ENCODE results near the gene GPR89A.
"Not testable (repeated sequence)": the region's sequence is repeated elsewhere in the genome, so short reads cannot be mapped to it uniquely, and the experiment has no call there.

GPR89A gene

DNA sequence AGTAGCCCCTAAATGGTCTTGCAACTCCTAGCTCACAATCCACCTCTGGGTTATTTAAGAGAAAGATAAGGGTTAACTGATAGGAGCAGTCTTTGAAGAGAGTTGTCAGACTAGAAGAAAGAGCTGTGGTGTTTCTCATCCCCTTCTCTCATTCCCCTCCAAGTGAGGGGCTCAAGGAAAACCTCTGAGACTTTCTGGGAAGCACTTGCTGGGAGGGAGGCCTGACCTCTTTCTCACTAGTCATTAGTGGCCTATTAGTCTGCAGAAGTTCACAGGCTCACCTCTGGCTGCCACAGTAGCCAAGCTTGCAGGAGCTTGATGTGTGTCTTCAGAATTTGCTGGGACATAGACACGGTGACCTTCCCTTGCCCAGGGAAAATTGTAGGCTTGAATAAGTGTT lies 6.2 kb upstream of the GPR89A start:
- ATAC-seq (ENCODE audit: insufficient read depth, low read depth) (no peak), DNase-seq (no peak)
- Histone ChIP-seq H2AFZ (ENCODE audit: low read depth, low read length) (no peak overlapping the region), H3K27me3 (ENCODE audit: insufficient read depth, low read length, poor library complexity) (no peaks in the 10 kb centered on the region), H3K4me1 (ENCODE audit: insufficient read depth, low read length) (no peaks in the 10 kb centered on the region), H3K79me2 (ENCODE audit: insufficient read depth, low read length) (no peaks in the 10 kb centered on the region), H3K27ac (ENCODE audit: low read length) (no peak overlapping the region), H3K4me2 (ENCODE audit: insufficient read depth, low read length) (no peak overlapping the region), H3K36me3 (ENCODE audit: insufficient read depth, low read length) (no peaks in the 10 kb centered on the region), H4K20me1 (ENCODE audit: insufficient read depth, low read length) (no peaks in the 10 kb centered on the region), H3K4me3 (ENCODE audit: low read depth in 1 of 2, low read length in 2 of 2) (no peak overlapping the region), H3K9ac (ENCODE audit: low read depth, low read length) (no peak overlapping the region), H3K9me3 (ENCODE audit: insufficient read depth, low read length, severe bottlenecking) (no peaks in the 10 kb centered on the region)
- no peak for TF ChIP-seq CTCF (IDR thresholded peaks at IDR 0.05; ENCODE audit: borderline replicate concordance, extremely low read depth, low read length, poor library complexity, severe bottlenecking)
- no peak for TF ChIP-seq EZH2 (IDR thresholded peaks at IDR 0.05; ENCODE audit: borderline replicate concordance, low read depth, low read length, severe bottlenecking)

- not testable (repeated sequence) for H3K27ac ChIP-seq (ENCODE audit: low read length); DNase-seq
Observed at GRCh38 chr1:145606840-145607239, 948 bp upstream of the GPR89A start.

GRCh38 chr1:145607289-145607688 lies 499 bp upstream of the GPR89A start:
- H3K27ac ChIP-seq (ENCODE audit: low read length); H3K4me2 ChIP-seq (ENCODE audit: insufficient read depth, low read length); H3K36me3 ChIP-seq (ENCODE audit: insufficient read depth, low read length); H3K4me3 ChIP-seq (ENCODE audit: low read depth in 1 of 2, low read length in 2 of 2); ATAC-seq (ENCODE audit: insufficient read depth, low read depth); H3K9ac ChIP-seq (ENCODE audit: low read depth, low read length); H3K9me3 ChIP-seq (ENCODE audit: insufficient read depth, low read length, severe bottlenecking); H2AFZ ChIP-seq (ENCODE audit: low read depth, low read length); DNase-seq; H3K27me3 ChIP-seq (ENCODE audit: insufficient read depth, low read length, poor library complexity); H4K20me1 ChIP-seq (ENCODE audit: insufficient read depth, low read length): not testable (repeated sequence)
- peaks cover 25% of the 10 kb centered on the region for H3K79me2 ChIP-seq (ENCODE audit: insufficient read depth, low read length)
- H3K4me1 ChIP-seq (ENCODE audit: insufficient read depth, low read length) = peaks cover 12% of the 10 kb centered on the region

More at GRCh38 chr1:145606840-145607239, 948 bp upstream of the GPR89A start:
- ATAC-seq (ENCODE audit: insufficient read depth, low read depth); H2AFZ ChIP-seq (ENCODE audit: low read depth, low read length); H3K9ac ChIP-seq (ENCODE audit: low read depth, low read length); H3K27me3 ChIP-seq (ENCODE audit: insufficient read depth, low read length, poor library complexity); H3K4me2 ChIP-seq (ENCODE audit: insufficient read depth, low read length); H3K4me3 ChIP-seq (ENCODE audit: low read depth in 1 of 2, low read length in 2 of 2); H3K36me3 ChIP-seq (ENCODE audit: insufficient read depth, low read length); H4K20me1 ChIP-seq (ENCODE audit: insufficient read depth, low read length); H3K9me3 ChIP-seq (ENCODE audit: insufficient read depth, low read length, severe bottlenecking): not testable (repeated sequence)
- H3K79me2 ChIP-seq (ENCODE audit: insufficient read depth, low read length) = peaks cover 22% of the 10 kb centered on the region
- H3K4me1 ChIP-seq (ENCODE audit: insufficient read depth, low read length) = peaks cover 12% of the 10 kb centered on the region

DNA sequence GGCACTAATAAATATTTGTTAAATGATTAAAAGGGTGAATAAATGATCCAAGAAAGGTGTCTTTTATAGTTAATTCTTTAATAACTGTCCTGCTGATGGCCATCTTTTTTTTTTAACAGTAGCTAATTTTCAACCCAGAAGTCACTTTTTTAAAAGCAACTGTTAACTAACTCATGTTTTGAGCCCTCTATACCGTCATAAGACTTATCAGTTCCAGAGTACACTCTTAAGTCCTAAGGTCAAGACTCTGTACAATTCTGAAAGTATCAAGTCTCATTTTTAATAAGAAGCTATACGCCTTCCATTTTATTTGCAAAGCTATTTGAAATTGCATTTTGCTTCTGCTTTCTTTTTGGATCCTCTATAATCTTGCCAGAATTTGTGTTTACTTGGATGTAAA lies 3.0 kb downstream of the GPR89A start:
- Histone ChIP-seq H3K4me1 (ENCODE audit: insufficient read depth, low read length) (peaks cover 12% of the 10 kb centered on the region), H3K79me2 (ENCODE audit: insufficient read depth, low read length) (peaks cover 25% of the 10 kb centered on the region)
- H3K9ac ChIP-seq (ENCODE audit: low read depth, low read length); H4K20me1 ChIP-seq (ENCODE audit: insufficient read depth, low read length); DNase-seq; H3K4me2 ChIP-seq (ENCODE audit: insufficient read depth, low read length); H3K4me3 ChIP-seq (ENCODE audit: low read depth in 1 of 2, low read length in 2 of 2); H3K27me3 ChIP-seq (ENCODE audit: insufficient read depth, low read length, poor library complexity); H2AFZ ChIP-seq (ENCODE audit: low read depth, low read length); H3K36me3 ChIP-seq (ENCODE audit: insufficient read depth, low read length); H3K27ac ChIP-seq (ENCODE audit: low read length); H3K9me3 ChIP-seq (ENCODE audit: insufficient read depth, low read length, severe bottlenecking); ATAC-seq (ENCODE audit: insufficient read depth, low read depth): not testable (repeated sequence)

GRCh38 chr1:145620073-145620472 lies 12.3 kb downstream of the GPR89A start:
- not testable (repeated sequence) for H3K27me3 ChIP-seq (ENCODE audit: insufficient read depth, low read length, poor library complexity); H3K79me2 ChIP-seq (ENCODE audit: insufficient read depth, low read length); H3K9ac ChIP-seq (ENCODE audit: low read depth, low read length); H3K9me3 ChIP-seq (ENCODE audit: insufficient read depth, low read length, severe bottlenecking); DNase-seq; H2AFZ ChIP-seq (ENCODE audit: low read depth, low read length); H3K4me3 ChIP-seq (ENCODE audit: low read depth in 1 of 2, low read length in 2 of 2); H4K20me1 ChIP-seq (ENCODE audit: insufficient read depth, low read length); ATAC-seq (ENCODE audit: insufficient read depth, low read depth); H3K27ac ChIP-seq (ENCODE audit: low read length); H3K4me1 ChIP-seq (ENCODE audit: insufficient read depth, low read length); H3K36me3 ChIP-seq (ENCODE audit: insufficient read depth, low read length); H3K4me2 ChIP-seq (ENCODE audit: insufficient read depth, low read length)

DNA sequence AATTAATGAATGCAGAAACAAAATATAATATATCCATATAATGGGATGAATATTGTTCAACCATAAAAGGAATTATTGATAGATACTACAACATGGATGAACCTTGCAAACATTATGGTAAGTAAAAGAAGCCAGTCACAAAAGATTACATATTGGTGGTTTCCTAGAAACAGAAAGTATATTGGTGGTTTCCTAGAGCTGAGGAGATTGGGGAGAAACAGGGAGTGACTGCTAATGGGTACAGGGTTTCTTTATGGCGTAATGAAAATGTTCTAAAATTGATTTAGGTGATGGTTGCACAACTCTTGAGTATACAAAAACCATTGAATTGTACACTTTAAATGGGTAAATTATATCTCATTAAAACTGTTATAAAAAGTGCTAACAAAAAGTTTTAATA lies 14.4 kb downstream of the GPR89A start:
- H3K36me3 ChIP-seq (ENCODE audit: insufficient read depth, low read length); H3K27ac ChIP-seq (ENCODE audit: low read length); H3K4me1 ChIP-seq (ENCODE audit: insufficient read depth, low read length); H3K79me2 ChIP-seq (ENCODE audit: insufficient read depth, low read length); H3K9ac ChIP-seq (ENCODE audit: low read depth, low read length); H2AFZ ChIP-seq (ENCODE audit: low read depth, low read length); H3K4me2 ChIP-seq (ENCODE audit: insufficient read depth, low read length); ATAC-seq (ENCODE audit: insufficient read depth, low read depth); H3K4me3 ChIP-seq (ENCODE audit: low read depth in 1 of 2, low read length in 2 of 2); DNase-seq; H3K9me3 ChIP-seq (ENCODE audit: insufficient read depth, low read length, severe bottlenecking); H4K20me1 ChIP-seq (ENCODE audit: insufficient read depth, low read length); H3K27me3 ChIP-seq (ENCODE audit: insufficient read depth, low read length, poor library complexity): not testable (repeated sequence)

DNA sequence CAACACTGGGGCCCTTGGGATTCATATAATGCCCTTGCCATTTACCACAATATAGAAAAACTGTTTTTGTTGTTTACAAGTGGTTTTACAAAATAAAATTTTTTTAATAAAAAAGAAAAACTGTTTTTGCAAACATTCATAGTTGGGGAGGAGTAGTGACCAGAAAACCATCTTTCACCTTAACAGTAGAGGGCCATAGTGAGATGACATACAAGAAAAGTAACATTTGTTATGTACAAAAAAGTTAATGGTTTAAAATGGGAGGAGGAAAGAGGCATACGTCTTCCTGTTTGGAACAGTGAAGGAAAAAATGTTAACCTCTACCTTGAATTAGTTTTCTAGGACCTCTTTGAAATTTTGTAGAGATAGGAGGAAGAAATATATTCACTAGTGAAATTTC lies 28.4 kb downstream of the GPR89A start:
- DNase-seq; H2AFZ ChIP-seq (ENCODE audit: low read depth, low read length); H3K79me2 ChIP-seq (ENCODE audit: insufficient read depth, low read length); H3K4me3 ChIP-seq (ENCODE audit: low read depth in 1 of 2, low read length in 2 of 2); H3K27ac ChIP-seq (ENCODE audit: low read length); H3K36me3 ChIP-seq (ENCODE audit: insufficient read depth, low read length); H3K4me2 ChIP-seq (ENCODE audit: insufficient read depth, low read length); H3K4me1 ChIP-seq (ENCODE audit: insufficient read depth, low read length); ATAC-seq (ENCODE audit: insufficient read depth, low read depth); H3K27me3 ChIP-seq (ENCODE audit: insufficient read depth, low read length, poor library complexity); H3K9me3 ChIP-seq (ENCODE audit: insufficient read depth, low read length, severe bottlenecking); H3K9ac ChIP-seq (ENCODE audit: low read depth, low read length); H4K20me1 ChIP-seq (ENCODE audit: insufficient read depth, low read length): not testable (repeated sequence)

GRCh38 chr1:145641886-145642285 lies 34.1 kb downstream of the GPR89A start:
- H3K9ac ChIP-seq (ENCODE audit: low read depth, low read length); H4K20me1 ChIP-seq (ENCODE audit: insufficient read depth, low read length); H3K4me1 ChIP-seq (ENCODE audit: insufficient read depth, low read length); H3K27ac ChIP-seq (ENCODE audit: low read length); H3K4me2 ChIP-seq (ENCODE audit: insufficient read depth, low read length); H3K27me3 ChIP-seq (ENCODE audit: insufficient read depth, low read length, poor library complexity); H3K36me3 ChIP-seq (ENCODE audit: insufficient read depth, low read length); H3K9me3 ChIP-seq (ENCODE audit: insufficient read depth, low read length, severe bottlenecking); H2AFZ ChIP-seq (ENCODE audit: low read depth, low read length); ATAC-seq (ENCODE audit: insufficient read depth, low read depth); H3K4me3 ChIP-seq (ENCODE audit: low read depth in 1 of 2, low read length in 2 of 2); DNase-seq; H3K79me2 ChIP-seq (ENCODE audit: insufficient read depth, low read length): not testable (repeated sequence)

Measured in DND-41 (cell line).